Measurements from ENCODE around the gene EXOSC2. TPM values are rescaled to one million over a fixed set of nuclear protein-coding genes. Genes with fewer than 3 reads are reported as not detected.

Gene EXOSC2
- total and polyA plus RNA-seq, 2 experiments from 2014 or later = 31.0 to 47.4 TPM

GRCh38 chr9:130669965-130670364, 23.6 kb upstream of the EXOSC2 start:
- H3K27me3 ChIP-seq = peaks cover 74% of the 10 kb centered on the region
- no peak for TF ChIP-seq CTCF (IDR thresholded peaks at IDR 0.05; ENCODE audit: low read depth, low read length)
- H3K36me3 ChIP-seq = no peaks in the 10 kb centered on the region
- H3K27ac ChIP-seq = no peak overlapping the region
- peaks cover 4% of the 10 kb centered on the region for H3K4me1 ChIP-seq (ENCODE audit: low read depth)
- no peaks in the 10 kb centered on the region for H3K9me3 ChIP-seq (ENCODE audit: low read depth)
- no peak overlapping the region for H3K4me3 ChIP-seq
- DNase-seq (ENCODE audit: low read depth in 1 of 2, low spot score in 1 of 2) = no peak

- no peaks in the 10 kb centered on the region for H3K9me3 ChIP-seq (ENCODE audit: low read depth)
- no peak overlapping the region for H3K27ac ChIP-seq
- no peak overlapping the region for H3K4me3 ChIP-seq
- no peak for DNase-seq (ENCODE audit: low read depth in 1 of 2, low spot score in 1 of 2)
- peaks cover 72% of the 10 kb centered on the region for H3K27me3 ChIP-seq
- H3K4me1 ChIP-seq (ENCODE audit: low read depth) = peaks cover 1% of the 10 kb centered on the region
- TF ChIP-seq CTCF (IDR thresholded peaks at IDR 0.05; ENCODE audit: low read depth, low read length) = no peak
- no peaks in the 10 kb centered on the region for H3K36me3 ChIP-seq
These were observed 22.9 kb upstream of the EXOSC2 start for GRCh38 chr9:130670644-130671043.

GRCh38 chr9:130672466-130672865, 21.1 kb upstream of the EXOSC2 start:
- Histone ChIP-seq H3K9me3 (ENCODE audit: low read depth) (no peaks in the 10 kb centered on the region), H3K27ac (no peak overlapping the region), H3K4me1 (ENCODE audit: low read depth) (no peaks in the 10 kb centered on the region), H3K36me3 (no peaks in the 10 kb centered on the region), H3K27me3 (peaks cover 60% of the 10 kb centered on the region), H3K4me3 (no peak overlapping the region)
- no peak for TF ChIP-seq CTCF (IDR thresholded peaks at IDR 0.05; ENCODE audit: low read depth, low read length)
- no peak for DNase-seq (ENCODE audit: low read depth in 1 of 2, low spot score in 1 of 2)

- Histone ChIP-seq H3K4me3 (no peak overlapping the region), H3K36me3 (no peaks in the 10 kb centered on the region), H3K27ac (no peak overlapping the region), H3K4me1 (ENCODE audit: low read depth) (no peaks in the 10 kb centered on the region), H3K9me3 (ENCODE audit: low read depth) (no peaks in the 10 kb centered on the region), H3K27me3 (peaks cover 60% of the 10 kb centered on the region)
- no peak for DNase-seq (ENCODE audit: low read depth in 1 of 2, low spot score in 1 of 2)
- TF ChIP-seq CTCF (IDR thresholded peaks at IDR 0.05; ENCODE audit: low read depth, low read length) = no peak
These were observed 20.5 kb upstream of the EXOSC2 start for GRCh38 chr9:130672933-130673615.

GRCh38 chr9:130675396-130675795, 18.2 kb upstream of the EXOSC2 start:
- no peaks in the 10 kb centered on the region for H3K9me3 ChIP-seq (ENCODE audit: low read depth)
- no peak overlapping the region for H3K27ac ChIP-seq
- no peak for DNase-seq (ENCODE audit: low read depth in 1 of 2, low spot score in 1 of 2)
- peaks cover 61% of the 10 kb centered on the region for H3K27me3 ChIP-seq
- no peak for TF ChIP-seq CTCF (IDR thresholded peaks at IDR 0.05; ENCODE audit: low read depth, low read length)
- no peak overlapping the region for H3K4me3 ChIP-seq
- H3K36me3 ChIP-seq = no peaks in the 10 kb centered on the region
- no peaks in the 10 kb centered on the region for H3K4me1 ChIP-seq (ENCODE audit: low read depth)

Data from cardiac muscle cell (in vitro differentiated cells and primary cell).